Prostate gland (tissue), 2 donors: ENCODE results near the gene ING5. TPM values are rescaled to one million over a fixed set of nuclear protein-coding genes. Genes with fewer than 3 reads are reported as not detected.

ENCODE experiments used
- DNase-seq: peaks from one replicate; pipeline ENCODE4 v3.0.0-alpha.2; 2019; ENCODE audit warnings: low spot score
- H3K27ac ChIP-seq, 2 donors: fragments of 200-600 bp; sonication (generic); 2 replicates each; pipeline ENCODE4 v1.5.1; 2017 to 2019
- H3K27me3 ChIP-seq: fragments of 200-600 bp; sonication (generic); replicated peaks from 2 replicates; pipeline ENCODE4 v1.5.1; 2019; ENCODE audit not compliant: insufficient read depth
- H3K36me3 ChIP-seq, 2 donors: fragments of 200-600 bp; sonication (generic); 1 replicate in 1 of 2; 2 replicates in 1 of 2; pipeline versions ENCODE4 v1.5.1 to v1.8.1; 2017 to 2019
- H3K4me1 ChIP-seq: fragments of 200-600 bp; sonication (generic); replicated peaks from 2 replicates; pipeline ENCODE4 v1.5.1; 2019
- H3K4me3 ChIP-seq, 2 donors: fragments of 200-600 bp; sonication (generic); 2 replicates each; pipeline ENCODE4 v1.5.1; 2017 to 2019
- H3K9me3 ChIP-seq: fragments of 200-600 bp; sonication (generic); 2 replicates; pipeline ENCODE4 v1.5.1; 2017
- CTCF ChIP-seq, 4 experiments: fragments of 200-600 bp in 2 of 4; fragments of 450-650 bp in 2 of 4; sonication (generic) in 2 of 4; IDR thresholded peaks; 1 replicate in 3 of 4; 2 replicates in 1 of 4; pipeline ENCODE4 v1.5.1; 2016 to 2019; ENCODE audit warnings: antibody characterized with exemption in 4 of 4, mild to moderate bottlenecking in 2 of 4, moderate library complexity in 2 of 4
- POLR2A ChIP-seq: fragments of 450-650 bp; IDR thresholded peaks from one replicate; pipeline ENCODE4 v1.6.1; 2016; ENCODE audit warnings: antibody characterized with exemption, mild to moderate bottlenecking
- POLR2AphosphoS5 ChIP-seq: sonication (generic); formaldehyde crosslinking; IDR thresholded peaks from one replicate; pipeline ENCODE4 v1.6.1; 2017; ENCODE audit warnings: antibody characterized with exemption
- WGBS: methylation state at CpG from one replicate; pipeline ENCODE4 v1.1.5; 2018; 5-methylcytosine and 5-hydroxymethylcytosine counted together
- intact Hi-C: fragments of 100-400 bp; cut with DNase I; formaldehyde crosslinking; loops from one replicate; pipeline ENCODE4 v1.14.2; 2022
- total RNA-seq, 2 donors: library from RNA; depleted of rRNA; stranded (reverse); fragments of >200 nt; gene quantifications; one replicate each; pipeline ENCODE4 v1.1.0, GENCODE V29; 2016

The ING5 gene
- total RNA-seq, 2 donors from 2014 or later: 65.6 to 84.8 TPM

- Histone ChIP-seq H3K27me3 (no peaks in the 10 kb centered on the region), H3K4me3 (no peak overlapping the region), H3K4me1 (peaks cover 3% of the 10 kb centered on the region), H3K27ac (peak overlapping the region in 1 of 2 donors; percentile 36), H3K9me3 (no peaks in the 10 kb centered on the region), H3K36me3 (no peaks in the 10 kb centered on the region)
- intact Hi-C loops: no loop called here
- WGBS: 54% methylated on average over 13 of the region's 13 CpGs
- TF ChIP-seq POLR2AphosphoS5 (no peak), CTCF (IDR thresholded peaks at IDR 0.05) (no peak), POLR2A (no peak)
- DNase-seq: no peak
Measured at GRCh38 chr2:241762933-241763369, 61.1 kb downstream of the ING5 start.

GRCh38 chr2:241763551-241764274, 61.9 kb downstream of the ING5 start:
- Histone ChIP-seq H3K9me3 (no peaks in the 10 kb centered on the region), H3K27me3 (no peaks in the 10 kb centered on the region), H3K27ac (no peak overlapping the region), H3K36me3 (no peaks in the 10 kb centered on the region), H3K4me3 (no peak overlapping the region), H3K4me1 (peaks cover 3% of the 10 kb centered on the region)
- no peak for DNase-seq
- TF ChIP-seq CTCF (IDR thresholded peaks at IDR 0.05) (no peak), POLR2A (no peak), POLR2AphosphoS5 (no peak)
- WGBS: 76% methylated on average over 20 of the region's 20 CpGs
- intact Hi-C loops: no loop called here

DNA sequence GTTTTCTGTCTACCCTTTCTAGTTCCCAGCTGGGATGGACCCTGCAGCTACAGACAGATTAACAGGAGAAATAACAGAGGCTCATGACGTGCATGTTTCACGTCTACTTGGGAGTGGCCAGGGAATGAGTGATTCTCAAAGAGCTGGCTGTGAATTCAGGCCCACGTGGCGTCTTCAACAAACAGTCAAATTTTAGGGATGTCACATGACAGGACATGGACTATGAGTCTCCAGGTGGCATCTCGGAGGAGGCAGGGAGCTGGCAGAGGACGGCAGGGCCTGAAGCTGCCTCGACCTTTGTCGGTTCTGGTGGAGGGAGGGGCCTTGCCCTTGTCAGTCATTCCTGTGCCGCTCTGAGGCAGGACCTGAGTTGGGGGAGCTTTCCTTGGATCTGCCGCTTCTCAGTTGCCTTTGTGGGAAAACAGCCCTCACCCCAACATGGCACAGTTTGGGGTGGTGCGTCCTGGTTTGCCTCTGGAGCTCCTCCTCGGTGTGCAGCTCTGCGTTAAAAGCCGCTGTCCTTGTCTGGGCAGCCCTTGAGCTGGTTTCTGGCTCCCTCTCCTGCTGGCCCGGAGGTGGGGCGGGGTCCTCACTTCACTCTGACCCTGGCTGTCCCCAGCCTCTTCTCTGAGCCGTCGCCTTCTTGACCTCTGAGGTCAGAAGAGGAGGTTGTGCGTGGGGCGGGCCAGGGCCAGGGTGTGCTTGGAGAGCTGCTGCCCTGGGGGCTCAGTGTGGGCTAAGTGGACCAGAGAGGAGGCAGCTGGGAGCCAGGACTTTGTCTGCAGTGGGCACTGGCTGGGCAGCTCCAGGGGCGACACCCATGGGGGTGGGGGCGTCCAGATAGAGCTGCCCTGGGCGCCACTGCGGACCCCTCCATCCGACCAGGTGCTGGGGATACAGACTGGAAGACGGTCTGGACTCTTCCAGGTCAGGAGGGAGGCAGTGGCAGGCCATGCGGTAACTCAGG, 62.7 kb downstream of the ING5 start:
- no peak for TF ChIP-seq CTCF (IDR thresholded peaks at IDR 0.05)
- no peak for TF ChIP-seq POLR2A
- Histone ChIP-seq H3K9me3 (no peaks in the 10 kb centered on the region), H3K36me3 (no peaks in the 10 kb centered on the region), H3K27ac (no peak overlapping the region), H3K4me3 (no peak overlapping the region), H3K27me3 (no peaks in the 10 kb centered on the region), H3K4me1 (peaks cover 3% of the 10 kb centered on the region)
- no peak for DNase-seq
- 89% methylated on average over 27 of the region's 27 CpGs for WGBS
- intact Hi-C loops: no loop called here

GRCh38 chr2:241767464-241768250, 65.8 kb downstream of the ING5 start:
- TF ChIP-seq CTCF (IDR thresholded peaks at IDR 0.05): no peak
- no peak for TF ChIP-seq POLR2A
- no peak for TF ChIP-seq POLR2AphosphoS5
- Histone ChIP-seq H3K27me3 (no peaks in the 10 kb centered on the region), H3K4me1 (peaks cover 1% of the 10 kb centered on the region), H3K27ac (no peak overlapping the region), H3K9me3 (no peaks in the 10 kb centered on the region), H3K36me3 (no peaks in the 10 kb centered on the region), H3K4me3 (no peak overlapping the region)
- WGBS: 93% methylated on average over 35 of the region's 37 CpGs
- intact Hi-C loops: no loop called here
- DNase-seq: no peak
